H1 (cell line): Measurements from ENCODE around the gene AAMP. TPM values are rescaled to one million over a fixed set of nuclear protein-coding genes. Genes with fewer than 3 reads are reported as not detected.

Experiments
- CTCF ChIA-PET: fragments of 300-600 bp; sonication (Branson Sonifier 250); formaldehyde crosslinking; loops from one replicate; lab custom pipeline; 2021; ENCODE audit not compliant: partially characterized antibody; lab: Charles Lee
- POLR2A ChIA-PET: fragments of 300-600 bp; sonication (Branson Sonifier 250); formaldehyde crosslinking; loops from one replicate; lab custom pipeline; 2021; ENCODE audit warnings: inconsistent platforms; ENCODE audit not compliant: partially characterized antibody; lab: Charles Lee
- DNase-seq, 2 experiments: peaks; one replicate each; pipeline versions ENCODE4 v3.0.0 to v3.0.0-alpha.2; 2010 to 2022; ENCODE audit warnings: low spot score in 2 of 2, low read depth in 1 of 2, mixed read lengths in 1 of 2
- FAIRE-seq: peaks from 2 replicates; lab custom pipeline; 2011; peaks lifted over from hg19 to GRCh38; lab: Jason Lieb, UNC
- H2AFZ ChIP-seq: 2 replicates; pipeline ENCODE4 v1.8.1; 2012; ENCODE audit warnings: low read length, inconsistent platforms
- H2AK5ac ChIP-seq: 2 replicates; pipeline ENCODE4 v1.6.1; 2013; ENCODE audit warnings: low read depth, low read length
- H2BK120ac ChIP-seq: replicated peaks from 2 replicates; pipeline ENCODE3; 2013; ENCODE audit warnings: low read depth, low read length, inconsistent platforms
- H2BK12ac ChIP-seq: 2 replicates; pipeline ENCODE4 v1.6.1; 2013; ENCODE audit warnings: low read depth, low read length
- H2BK15ac ChIP-seq: 2 replicates; pipeline ENCODE4 v1.6.1; 2013; ENCODE audit warnings: low read length
- H2BK20ac ChIP-seq: 2 replicates; pipeline ENCODE4 v1.6.1; 2013; ENCODE audit warnings: low read length
- H2BK5ac ChIP-seq: 2 replicates; pipeline ENCODE4 v1.6.1; 2013; ENCODE audit warnings: low read depth, low read length
- H3K14ac ChIP-seq: 2 replicates; pipeline ENCODE4 v1.6.1; 2013; ENCODE audit warnings: inconsistent platforms; ENCODE audit not compliant: insufficient read length
- H3K18ac ChIP-seq: 2 replicates; pipeline ENCODE4 v1.6.1; 2013; ENCODE audit warnings: low read length; ENCODE audit errors: extremely low read depth
- H3K23ac ChIP-seq: 2 replicates; pipeline ENCODE4 v1.6.1; 2013; ENCODE audit warnings: inconsistent platforms; ENCODE audit not compliant: insufficient read length
- H3K23me2 ChIP-seq: 2 replicates; pipeline ENCODE4 v1.6.1; 2013; ENCODE audit warnings: low read depth, low read length
- H3K27ac ChIP-seq: 2 replicates; pipeline ENCODE4 v1.6.1; 2011; ENCODE audit warnings: low read depth, low read length, inconsistent platforms
- H3K27me3 ChIP-seq, 4 experiments: replicated peaks in 1 of 4; 1 replicate in 1 of 4; 2 replicates in 3 of 4; pipeline versions ENCODE4 v1.6.1 to v1.8.1; 2011 to 2013; ENCODE audit warnings: low read length in 3 of 4, mild to moderate bottlenecking in 3 of 4, inconsistent platforms in 2 of 4, mixed read lengths in 2 of 4, moderate library complexity in 1 of 4; ENCODE audit not compliant: control insufficient read depth in 3 of 4, insufficient read depth in 3 of 4; ENCODE audit errors: extremely low read depth in 1 of 4
- H3K36me3 ChIP-seq, 4 experiments: 2 replicates each; pipeline versions ENCODE4 v1.6.1 to v1.8.1; 2011 to 2013; ENCODE audit warnings: mild to moderate bottlenecking in 4 of 4, low read length in 3 of 4, moderate library complexity in 2 of 4, control low read depth in 1 of 4, inconsistent platforms in 1 of 4; ENCODE audit not compliant: insufficient read depth in 4 of 4, control insufficient read depth in 2 of 4
- H3K4ac ChIP-seq: replicated peaks from 2 replicates; pipeline ENCODE3; 2013; ENCODE audit warnings: low read length, low read depth, mixed read lengths, inconsistent platforms; ENCODE audit not compliant: insufficient read length
- H3K4me1 ChIP-seq, 4 experiments: replicated peaks in 1 of 4; 1 replicate in 1 of 4; 2 replicates in 3 of 4; pipeline versions ENCODE4 v1.6.1 to v1.8.1; 2011 to 2013; ENCODE audit warnings: low read length in 3 of 4, inconsistent platforms in 2 of 4, mixed read lengths in 1 of 4; ENCODE audit not compliant: insufficient read depth in 4 of 4, control insufficient read depth in 3 of 4
- H3K4me2 ChIP-seq, 2 experiments: 2 replicates each; pipeline versions ENCODE4 v1.6.1 to v1.8.1; 2011 to 2013; ENCODE audit warnings: low read depth in 2 of 2, low read length in 2 of 2, control low read depth in 1 of 2, inconsistent platforms in 1 of 2, mild to moderate bottlenecking in 1 of 2; ENCODE audit not compliant: insufficient read depth in 1 of 2
- H3K4me3 ChIP-seq, 4 experiments: fragments of 200-600, 300-600 bp in 1 of 4; sonication (generic), shearing (Covaris generic), sonication (Bioruptor Twin) in 1 of 4; 2 replicates each; pipeline versions ENCODE4 v1.5.1 to v1.8.1; 2011 to 2016; ENCODE audit warnings: low read length in 4 of 4, low read depth in 3 of 4, control low read depth in 2 of 4, inconsistent platforms in 2 of 4, mild to moderate bottlenecking in 2 of 4, mixed read lengths in 1 of 4, moderate library complexity in 1 of 4; ENCODE audit not compliant: insufficient read depth in 2 of 4; ENCODE audit errors: extremely low read depth in 1 of 4
- H3K56ac ChIP-seq: replicated peaks from 2 replicates; pipeline ENCODE3; 2013; ENCODE audit warnings: low read depth, mild to moderate bottlenecking, mixed read lengths, low read length, inconsistent platforms; ENCODE audit not compliant: insufficient read length
- H3K79me1 ChIP-seq: 2 replicates; pipeline ENCODE4 v1.6.1; 2013; ENCODE audit warnings: low read depth, low read length, control low read depth
- H3K79me2 ChIP-seq, 2 experiments: 2 replicates each; pipeline versions ENCODE4 v1.6.1 to v1.8.1; 2012 to 2013; ENCODE audit warnings: low read length in 2 of 2, mild to moderate bottlenecking in 2 of 2, inconsistent platforms in 1 of 2; ENCODE audit not compliant: insufficient read depth in 2 of 2, control insufficient read depth in 1 of 2
- H3K9ac ChIP-seq, 4 experiments: replicated peaks in 1 of 4; 1 replicate in 1 of 4; 2 replicates in 3 of 4; pipeline versions ENCODE4 v1.6.1 to v1.8.1; 2011 to 2013; ENCODE audit warnings: low read depth in 3 of 4, low read length in 3 of 4, control low read depth in 2 of 4, mild to moderate bottlenecking in 2 of 4, moderate library complexity in 2 of 4, inconsistent platforms in 1 of 4; ENCODE audit errors: extremely low read depth in 1 of 4
- H3K9me3 ChIP-seq, 2 experiments: 2 replicates each; pipeline versions ENCODE4 v1.6.1 to v1.8.1; 2012 to 2013; ENCODE audit warnings: mild to moderate bottlenecking in 2 of 2, moderate library complexity in 2 of 2, control low read depth in 1 of 2, inconsistent platforms in 1 of 2, low read depth in 1 of 2, low read length in 1 of 2, mixed read lengths in 1 of 2; ENCODE audit not compliant: insufficient read depth in 2 of 2
- H4K20me1 ChIP-seq, 2 experiments: replicated peaks in 1 of 2; 2 replicates each; pipeline versions ENCODE3 to v1.8.1; 2011 to 2013; ENCODE audit warnings: inconsistent platforms in 2 of 2, low read length in 2 of 2, mild to moderate bottlenecking in 1 of 2; ENCODE audit not compliant: insufficient read depth in 2 of 2, control insufficient read depth in 1 of 2
- H4K5ac ChIP-seq: 2 replicates; pipeline ENCODE4 v1.6.1; 2013; ENCODE audit warnings: low read length, low read depth, mixed read lengths, inconsistent platforms; ENCODE audit not compliant: insufficient read length
- H4K8ac ChIP-seq: 2 replicates; pipeline ENCODE4 v1.8.0; 2013; ENCODE audit warnings: mild to moderate bottlenecking, moderate library complexity, low read length, inconsistent platforms; ENCODE audit not compliant: insufficient read depth; ENCODE audit errors: extremely low read depth
- H4K91ac ChIP-seq: replicated peaks from 2 replicates; pipeline ENCODE3; 2013; ENCODE audit warnings: low read length, mixed read lengths, inconsistent platforms; ENCODE audit not compliant: insufficient read length
- ATF3 ChIP-seq: IDR thresholded peaks from 2 replicates; pipeline ENCODE4 v1.6.1; 2011; ENCODE audit warnings: low read depth, mild to moderate bottlenecking, low read length; ENCODE audit not compliant: insufficient read depth
- BCL11A ChIP-seq, 2 experiments: IDR thresholded peaks; one replicate each; pipeline ENCODE4 v1.6.1; 2011; ENCODE audit warnings: low read depth in 2 of 2, low read length in 2 of 2, mild to moderate bottlenecking in 2 of 2
- CBX8 ChIP-seq: fragments of 300-800, 300-1000 bp; sonication (generic); IDR thresholded peaks from 2 replicates; pipeline ENCODE4 v1.7.1; 2016; ENCODE audit warnings: low read depth, low read length, borderline replicate concordance
- KDM5A ChIP-seq: fragments of 200-600 bp; IDR thresholded peaks from 2 replicates; pipeline ENCODE4 v1.7.1; 2012; ENCODE audit warnings: mild to moderate bottlenecking, low read length, inconsistent platforms, mixed read lengths
- MAX ChIP-seq: IDR thresholded peaks from 2 replicates; pipeline ENCODE4 v1.6.1; 2012; ENCODE audit warnings: inconsistent platforms
- POLR2AphosphoS5 ChIP-seq: IDR thresholded peaks from 2 replicates; pipeline ENCODE4 v1.6.1; 2011; ENCODE audit warnings: low read depth, low read length
- POU5F1 ChIP-seq: IDR thresholded peaks from 2 replicates; pipeline ENCODE4 v1.6.1; 2011; ENCODE audit warnings: low read depth, mild to moderate bottlenecking, low read length, moderate library complexity
- RAD21 ChIP-seq, 2 experiments: IDR thresholded peaks in 1 of 2; conservative IDR thresholded peaks in 1 of 2; 2 replicates each; pipeline ENCODE4 v1.6.1; 2011; ENCODE audit warnings: low read depth in 2 of 2, low read length in 2 of 2, improper control_type of control experiment in 1 of 2, inconsistent platforms in 1 of 2, mild to moderate bottlenecking in 1 of 2, moderate library complexity in 1 of 2
- RXRA ChIP-seq: IDR thresholded peaks from 2 replicates; pipeline ENCODE4 v1.6.1; 2011; ENCODE audit warnings: low read depth, mild to moderate bottlenecking, low read length, moderate library complexity; ENCODE audit not compliant: insufficient read depth
- SAP30 ChIP-seq: fragments of 300-600 bp; sonication (generic); IDR thresholded peaks from 2 replicates; pipeline ENCODE4 v1.7.1; 2012; ENCODE audit warnings: low read length, moderate library complexity, mild to moderate bottlenecking, inconsistent platforms; ENCODE audit not compliant: insufficient read depth, insufficient replicate concordance
- SP1 ChIP-seq: IDR thresholded peaks from 2 replicates; pipeline ENCODE4 v1.6.1; 2011; ENCODE audit warnings: low read depth, low read length
- SRF ChIP-seq: IDR thresholded peaks from 2 replicates; pipeline ENCODE4 v1.6.1; 2011; ENCODE audit warnings: mild to moderate bottlenecking, low read depth, low read length, moderate library complexity
- TCF12 ChIP-seq: IDR thresholded peaks from 2 replicates; pipeline ENCODE4 v1.6.1; 2011; ENCODE audit warnings: low read depth, mild to moderate bottlenecking, low read length
- whole genome bisulfite sequencing, 2 experiments: shearing (Covaris generic) in 1 of 2; methylation state at CpG; one replicate each; pipeline versions ENCODE4 v1.1.6 to v1.1.7; 2013 to 2015; ENCODE audit warnings: low lambda C conversion rate in 2 of 2, mixed read lengths in 2 of 2, inconsistent platforms in 1 of 2, low coverage in 1 of 2, missing lambda C conversion rate in 1 of 2; ENCODE audit not compliant: insufficient replicate concordance in 2 of 2, insufficient coverage in 1 of 2, insufficient read length in 1 of 2; ENCODE audit errors: extremely low coverage in 1 of 2, missing lambda C conversion rate in 1 of 2; 5-methylcytosine and 5-hydroxymethylcytosine counted together
- polyA plus RNA-seq, 7 experiments: library from polyadenylated mRNA; depleted of rRNA in 3 of 7; stranded (reverse) in 5 of 7; unstranded in 2 of 7; fragments of >200 nt in 5 of 7; fragments of 200-250 nt in 2 of 7; gene quantifications; 1 replicate in 5 of 7; 2 replicates in 1 of 7; 4 replicates in 1 of 7; pipeline versions ENCODE4 v1.2.1 to v1.2.3, GENCODE V29; 2011 to 2013; ENCODE audit warnings: missing spikeins in 2 of 7, mixed read lengths in 2 of 7
- total RNA-seq: library from RNA; stranded (reverse); fragmentation: NEBNext Ultra II Directional; extraction: Animal tissue kit (Norgen Biotek cat#: 25700); gene quantifications from 2 replicates; pipeline ENCODE4 v1.2.1, GENCODE V29; 2021

AAMP gene
- total and polyA plus RNA-seq, 2 of the 8 experiments (the other 6 are each of a cell fraction or from before 2014, with no cell fraction given) = 119 to 125 TPM

GRCh38 chr2:218271487-218271797 lies 1.5 kb upstream of the AAMP start:
- H3K9me3 ChIP-seq = no peaks in the 10 kb centered on the region
- no peak overlapping the region for H3K4ac ChIP-seq
- ChIA-PET CTCF (interaction anchor here (0.7 to 8.2 kb wide), 21 partner anchors 11 to 416 kb away, joined by 3 to 131 read pairs (median 5); partner anchors contain the start of genes CATIP, GPBAR1 and TMBIM1), POLR2A (interaction anchor here (0.9 to 2.8 kb wide), 8 partner anchors 11 to 133 kb away, joined by 3 to 29 read pairs (median 6); partner anchors contain the start of gene GPBAR1)
- no peak overlapping the region for H2AK5ac ChIP-seq
- H4K5ac ChIP-seq = no peak overlapping the region
- no peaks in the 10 kb centered on the region for H3K27me3 ChIP-seq
- H3K36me3 ChIP-seq = peaks cover 5 to 40% (median 13%) of the 10 kb centered on the region in 4 experiments; a peak in 6 of 8 replicates
- 72% methylated on average over 4 of the region's 4 CpGs; no CpG with 5 or more reads in 1 of the 2 experiments for WGBS, 2 experiments
- no peak overlapping the region for H3K27ac ChIP-seq
- H3K56ac ChIP-seq = no peak overlapping the region
- H3K14ac ChIP-seq = no peak overlapping the region
- H3K4me3 ChIP-seq = peak overlapping the region; percentile 89 to 95 (median 92); a peak in 6 of 8 replicates
- no peak overlapping the region for H2BK5ac ChIP-seq
- no peak overlapping the region for H4K91ac ChIP-seq
- H2BK20ac ChIP-seq = no peak overlapping the region
- peaks cover 0 to 7% (median 4%) of the 10 kb centered on the region in 4 experiments; a peak in 4 of 7 replicates for H3K4me1 ChIP-seq
- FAIRE-seq (no peak), DNase-seq (no peak)
- no peak overlapping the region; a peak in 1 of 7 replicates for H3K9ac ChIP-seq
- peaks cover 0 to 10% of the 10 kb centered on the region in 2 experiments; a peak in 2 of 4 replicates for H3K79me2 ChIP-seq
- no peak overlapping the region for H2AFZ ChIP-seq
- no peak overlapping the region for H3K23ac ChIP-seq
- no peak overlapping the region for H2BK12ac ChIP-seq
- H4K8ac ChIP-seq = no peak overlapping the region
- peak overlapping the region; percentile 84 to 95 for H3K4me2 ChIP-seq
- H3K18ac ChIP-seq = no peak overlapping the region
- peaks cover 8% of the 10 kb centered on the region; the same call in 1 of the 2 replicates for H3K79me1 ChIP-seq
- H4K20me1 ChIP-seq = peaks cover 0 to 8% of the 10 kb centered on the region in 2 experiments
- peaks cover 10% of the 10 kb centered on the region for H3K23me2 ChIP-seq
- H2BK120ac ChIP-seq = no peak overlapping the region
- H2BK15ac ChIP-seq = no peak overlapping the region
- no peak for TF ChIP-seq CBX8
- no peak for TF ChIP-seq SP1
- no peak for TF ChIP-seq SRF
- TF ChIP-seq POU5F1 = no peak
- TF ChIP-seq ATF3 = no peak
- no peak for TF ChIP-seq BCL11A (IDR thresholded peaks at IDR 0.05; ENCODE audit: low read depth in 2 of 2, low read length in 2 of 2)
- no peak for TF ChIP-seq MAX
- no peak for TF ChIP-seq POLR2AphosphoS5
- TF ChIP-seq RAD21 (IDR thresholded peaks at IDR 0.05 in 1 of 2, conservative IDR thresholded peaks at IDR 0.05 in 1 of 2; ENCODE audit: low read depth in 2 of 2, low read length in 2 of 2) = no peak
- TF ChIP-seq TCF12 = no peak
- no peak for TF ChIP-seq RXRA
- TF ChIP-seq SAP30 = no peak
- TF ChIP-seq KDM5A = no peak
